ENCODE results near the gene ROBO3.

Gene ROBO3

DNA sequence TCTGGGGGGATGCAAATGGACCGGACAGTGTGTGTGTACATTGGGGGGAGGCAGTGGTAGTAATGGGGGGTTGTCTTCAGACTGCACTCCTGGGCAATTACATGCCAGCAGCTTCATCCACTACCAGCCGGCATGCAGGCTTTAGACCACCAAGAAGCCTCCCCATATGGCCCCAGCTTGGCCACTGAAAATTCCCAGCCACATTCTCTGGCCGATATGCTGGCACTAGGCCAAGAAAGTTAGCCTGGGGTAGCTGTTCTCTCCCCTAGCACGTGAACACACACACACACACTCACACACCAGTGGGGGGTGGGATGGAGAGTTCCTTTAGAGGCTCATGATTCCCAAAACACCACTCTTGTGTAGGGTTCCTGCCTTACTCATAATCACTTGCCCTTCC, 3.6 kb upstream of the ROBO3 start (continued):
- TF ChIP-seq, protein P1, sequence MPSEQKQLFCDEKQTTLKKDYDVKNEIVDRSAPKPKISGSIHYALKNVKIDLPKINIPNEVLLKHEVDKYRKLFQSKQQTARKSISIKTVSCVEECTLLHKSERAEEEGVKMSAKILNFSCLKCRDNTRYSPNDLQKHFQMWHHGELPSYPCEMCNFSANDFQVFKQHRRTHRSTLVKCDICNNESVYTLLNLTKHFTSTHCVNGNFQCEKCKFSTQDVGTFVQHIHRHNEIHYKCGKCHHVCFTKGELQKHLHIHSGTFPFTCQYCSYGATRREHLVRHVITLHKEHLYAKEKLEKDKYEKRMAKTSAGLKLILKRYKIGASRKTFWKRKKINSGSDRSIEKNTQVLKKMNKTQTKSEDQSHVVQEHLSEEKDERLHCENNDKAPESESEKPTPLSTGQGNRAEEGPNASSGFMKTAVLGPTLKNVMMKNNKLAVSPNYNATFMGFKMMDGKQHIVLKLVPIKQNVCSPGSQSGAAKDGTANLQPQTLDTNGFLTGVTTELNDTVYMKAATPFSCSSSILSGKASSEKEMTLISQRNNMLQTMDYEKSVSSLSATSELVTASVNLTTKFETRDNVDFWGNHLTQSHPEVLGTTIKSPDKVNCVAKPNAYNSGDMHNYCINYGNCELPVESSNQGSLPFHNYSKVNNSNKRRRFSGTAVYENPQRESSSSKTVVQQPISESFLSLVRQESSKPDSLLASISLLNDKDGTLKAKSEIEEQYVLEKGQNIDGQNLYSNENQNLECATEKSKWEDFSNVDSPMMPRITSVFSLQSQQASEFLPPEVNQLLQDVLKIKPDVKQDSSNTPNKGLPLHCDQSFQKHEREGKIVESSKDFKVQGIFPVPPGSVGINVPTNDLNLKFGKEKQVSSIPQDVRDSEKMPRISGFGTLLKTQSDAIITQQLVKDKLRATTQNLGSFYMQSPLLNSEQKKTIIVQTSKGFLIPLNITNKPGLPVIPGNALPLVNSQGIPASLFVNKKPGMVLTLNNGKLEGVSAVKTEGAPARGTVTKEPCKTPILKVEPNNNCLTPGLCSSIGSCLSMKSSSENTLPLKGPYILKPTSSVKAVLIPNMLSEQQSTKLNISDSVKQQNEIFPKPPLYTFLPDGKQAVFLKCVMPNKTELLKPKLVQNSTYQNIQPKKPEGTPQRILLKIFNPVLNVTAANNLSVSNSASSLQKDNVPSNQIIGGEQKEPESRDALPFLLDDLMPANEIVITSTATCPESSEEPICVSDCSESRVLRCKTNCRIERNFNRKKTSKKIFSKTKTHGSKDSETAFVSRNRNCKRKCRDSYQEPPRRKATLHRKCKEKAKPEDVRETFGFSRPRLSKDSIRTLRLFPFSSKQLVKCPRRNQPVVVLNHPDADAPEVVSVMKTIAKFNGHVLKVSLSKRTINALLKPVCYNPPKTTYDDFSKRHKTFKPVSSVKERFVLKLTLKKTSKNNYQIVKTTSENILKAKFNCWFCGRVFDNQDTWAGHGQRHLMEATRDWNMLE (tag by site-specific recombination; conservative IDR thresholded peaks at IDR 0.05; ENCODE audit: low read depth), result no peak
- TF ChIP-seq ZNF324 (tag by site-specific recombination; IDR thresholded peaks at IDR 0.05) (no peak), ZNF626 (tag by site-specific recombination; IDR thresholded peaks at IDR 0.05) (no peak), ZNF843 (tag by site-specific recombination; IDR thresholded peaks at IDR 0.05) (no peak), ZNF560 (tag by site-specific recombination; IDR thresholded peaks at IDR 0.05; ENCODE audit: borderline replicate concordance) (no peak), ZNF76 (tag by site-specific recombination; IDR thresholded peaks at IDR 0.05; ENCODE audit: borderline replicate concordance, low read depth) (no peak), ZNF473 (tag by site-specific recombination; IDR thresholded peaks at IDR 0.05) (no peak), TCF7L2 (IDR thresholded peaks at IDR 0.05; ENCODE audit: borderline replicate concordance, low read depth, low read length) (no peak), ZSCAN30 (tag by site-specific recombination; IDR thresholded peaks at IDR 0.05) (no peak), REPIN1 (tag by site-specific recombination; IDR thresholded peaks at IDR 0.05; ENCODE audit: low read depth) (no peak), ZNF785 (tag by site-specific recombination; IDR thresholded peaks at IDR 0.05) (no peak), ZBTB7A (tag by site-specific recombination; IDR thresholded peaks at IDR 0.05; ENCODE audit: low read depth) (no peak), ZFHX2 (tag by site-specific recombination; conservative IDR thresholded peaks at IDR 0.05) (no peak), MEIS1 (CRISPR knock-in tag; IDR thresholded peaks at IDR 0.05; ENCODE audit: borderline replicate concordance) (no peak), GLIS1 (tag by site-specific recombination; IDR thresholded peaks at IDR 0.05) (peak; percentile 46; the same call in 1 of the 2 replicates)
- TF ChIP-seq, protein P2, sequence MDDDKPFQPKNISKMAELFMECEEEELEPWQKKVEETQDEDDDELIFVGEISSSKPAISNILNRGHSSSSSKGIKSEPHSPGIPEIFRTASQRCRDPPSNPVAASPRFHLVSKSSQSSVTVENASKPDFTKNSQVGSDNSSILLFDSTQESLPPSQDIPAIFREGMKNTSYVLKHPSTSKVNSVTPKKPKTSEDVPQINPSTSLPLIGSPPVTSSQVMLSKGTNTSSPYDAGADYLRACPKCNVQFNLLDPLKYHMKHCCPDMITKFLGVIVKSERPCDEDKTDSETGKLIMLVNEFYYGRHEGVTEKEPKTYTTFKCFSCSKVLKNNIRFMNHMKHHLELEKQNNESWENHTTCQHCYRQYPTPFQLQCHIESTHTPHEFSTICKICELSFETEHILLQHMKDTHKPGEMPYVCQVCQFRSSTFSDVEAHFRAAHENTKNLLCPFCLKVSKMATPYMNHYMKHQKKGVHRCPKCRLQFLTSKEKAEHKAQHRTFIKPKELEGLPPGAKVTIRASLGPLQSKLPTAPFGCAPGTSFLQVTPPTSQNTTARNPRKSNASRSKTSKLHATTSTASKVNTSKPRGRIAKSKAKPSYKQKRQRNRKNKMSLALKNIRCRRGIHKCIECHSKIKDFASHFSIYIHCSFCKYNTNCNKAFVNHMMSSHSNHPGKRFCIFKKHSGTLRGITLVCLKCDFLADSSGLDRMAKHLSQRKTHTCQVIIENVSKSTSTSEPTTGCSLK (tag by site-specific recombination; IDR thresholded peaks at IDR 0.05), result no peak
- TF ChIP-seq, protein P3, sequence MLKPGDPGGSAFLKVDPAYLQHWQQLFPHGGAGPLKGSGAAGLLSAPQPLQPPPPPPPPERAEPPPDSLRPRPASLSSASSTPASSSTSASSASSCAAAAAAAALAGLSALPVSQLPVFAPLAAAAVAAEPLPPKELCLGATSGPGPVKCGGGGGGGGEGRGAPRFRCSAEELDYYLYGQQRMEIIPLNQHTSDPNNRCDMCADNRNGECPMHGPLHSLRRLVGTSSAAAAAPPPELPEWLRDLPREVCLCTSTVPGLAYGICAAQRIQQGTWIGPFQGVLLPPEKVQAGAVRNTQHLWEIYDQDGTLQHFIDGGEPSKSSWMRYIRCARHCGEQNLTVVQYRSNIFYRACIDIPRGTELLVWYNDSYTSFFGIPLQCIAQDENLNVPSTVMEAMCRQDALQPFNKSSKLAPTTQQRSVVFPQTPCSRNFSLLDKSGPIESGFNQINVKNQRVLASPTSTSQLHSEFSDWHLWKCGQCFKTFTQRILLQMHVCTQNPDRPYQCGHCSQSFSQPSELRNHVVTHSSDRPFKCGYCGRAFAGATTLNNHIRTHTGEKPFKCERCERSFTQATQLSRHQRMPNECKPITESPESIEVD (tag by site-specific recombination; IDR thresholded peaks at IDR 0.05), result no peak
- TF ChIP-seq, protein P4, sequence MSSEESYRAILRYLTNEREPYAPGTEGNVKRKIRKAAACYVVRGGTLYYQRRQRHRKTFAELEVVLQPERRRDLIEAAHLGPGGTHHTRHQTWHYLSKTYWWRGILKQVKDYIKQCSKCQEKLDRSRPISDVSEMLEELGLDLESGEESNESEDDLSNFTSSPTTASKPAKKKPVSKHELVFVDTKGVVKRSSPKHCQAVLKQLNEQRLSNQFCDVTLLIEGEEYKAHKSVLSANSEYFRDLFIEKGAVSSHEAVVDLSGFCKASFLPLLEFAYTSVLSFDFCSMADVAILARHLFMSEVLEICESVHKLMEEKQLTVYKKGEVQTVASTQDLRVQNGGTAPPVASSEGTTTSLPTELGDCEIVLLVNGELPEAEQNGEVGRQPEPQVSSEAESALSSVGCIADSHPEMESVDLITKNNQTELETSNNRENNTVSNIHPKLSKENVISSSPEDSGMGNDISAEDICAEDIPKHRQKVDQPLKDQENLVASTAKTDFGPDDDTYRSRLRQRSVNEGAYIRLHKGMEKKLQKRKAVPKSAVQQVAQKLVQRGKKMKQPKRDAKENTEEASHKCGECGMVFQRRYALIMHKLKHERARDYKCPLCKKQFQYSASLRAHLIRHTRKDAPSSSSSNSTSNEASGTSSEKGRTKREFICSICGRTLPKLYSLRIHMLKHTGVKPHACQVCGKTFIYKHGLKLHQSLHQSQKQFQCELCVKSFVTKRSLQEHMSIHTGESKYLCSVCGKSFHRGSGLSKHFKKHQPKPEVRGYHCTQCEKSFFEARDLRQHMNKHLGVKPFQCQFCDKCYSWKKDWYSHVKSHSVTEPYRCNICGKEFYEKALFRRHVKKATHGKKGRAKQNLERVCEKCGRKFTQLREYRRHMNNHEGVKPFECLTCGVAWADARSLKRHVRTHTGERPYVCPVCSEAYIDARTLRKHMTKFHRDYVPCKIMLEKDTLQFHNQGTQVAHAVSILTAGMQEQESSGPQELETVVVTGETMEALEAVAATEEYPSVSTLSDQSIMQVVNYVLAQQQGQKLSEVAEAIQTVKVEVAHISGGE (tag by site-specific recombination; conservative IDR thresholded peaks at IDR 0.05; ENCODE audit: low read depth), result no peak
- TF ChIP-seq, protein P5, sequence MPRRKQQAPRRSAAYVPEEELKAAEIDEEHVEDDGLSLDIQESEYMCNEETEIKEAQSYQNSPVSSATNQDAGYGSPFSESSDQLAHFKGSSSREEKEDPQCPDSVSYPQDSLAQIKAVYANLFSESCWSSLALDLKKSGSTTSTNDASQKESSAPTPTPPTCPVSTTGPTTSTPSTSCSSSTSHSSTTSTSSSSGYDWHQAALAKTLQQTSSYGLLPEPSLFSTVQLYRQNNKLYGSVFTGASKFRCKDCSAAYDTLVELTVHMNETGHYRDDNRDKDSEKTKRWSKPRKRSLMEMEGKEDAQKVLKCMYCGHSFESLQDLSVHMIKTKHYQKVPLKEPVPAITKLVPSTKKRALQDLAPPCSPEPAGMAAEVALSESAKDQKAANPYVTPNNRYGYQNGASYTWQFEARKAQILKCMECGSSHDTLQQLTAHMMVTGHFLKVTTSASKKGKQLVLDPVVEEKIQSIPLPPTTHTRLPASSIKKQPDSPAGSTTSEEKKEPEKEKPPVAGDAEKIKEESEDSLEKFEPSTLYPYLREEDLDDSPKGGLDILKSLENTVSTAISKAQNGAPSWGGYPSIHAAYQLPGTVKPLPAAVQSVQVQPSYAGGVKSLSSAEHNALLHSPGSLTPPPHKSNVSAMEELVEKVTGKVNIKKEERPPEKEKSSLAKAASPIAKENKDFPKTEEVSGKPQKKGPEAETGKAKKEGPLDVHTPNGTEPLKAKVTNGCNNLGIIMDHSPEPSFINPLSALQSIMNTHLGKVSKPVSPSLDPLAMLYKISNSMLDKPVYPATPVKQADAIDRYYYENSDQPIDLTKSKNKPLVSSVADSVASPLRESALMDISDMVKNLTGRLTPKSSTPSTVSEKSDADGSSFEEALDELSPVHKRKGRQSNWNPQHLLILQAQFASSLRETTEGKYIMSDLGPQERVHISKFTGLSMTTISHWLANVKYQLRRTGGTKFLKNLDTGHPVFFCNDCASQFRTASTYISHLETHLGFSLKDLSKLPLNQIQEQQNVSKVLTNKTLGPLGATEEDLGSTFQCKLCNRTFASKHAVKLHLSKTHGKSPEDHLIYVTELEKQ (tag by site-specific recombination; IDR thresholded peaks at IDR 0.05; ENCODE audit: borderline replicate concordance), result no peak
- TF ChIP-seq, protein P6, sequence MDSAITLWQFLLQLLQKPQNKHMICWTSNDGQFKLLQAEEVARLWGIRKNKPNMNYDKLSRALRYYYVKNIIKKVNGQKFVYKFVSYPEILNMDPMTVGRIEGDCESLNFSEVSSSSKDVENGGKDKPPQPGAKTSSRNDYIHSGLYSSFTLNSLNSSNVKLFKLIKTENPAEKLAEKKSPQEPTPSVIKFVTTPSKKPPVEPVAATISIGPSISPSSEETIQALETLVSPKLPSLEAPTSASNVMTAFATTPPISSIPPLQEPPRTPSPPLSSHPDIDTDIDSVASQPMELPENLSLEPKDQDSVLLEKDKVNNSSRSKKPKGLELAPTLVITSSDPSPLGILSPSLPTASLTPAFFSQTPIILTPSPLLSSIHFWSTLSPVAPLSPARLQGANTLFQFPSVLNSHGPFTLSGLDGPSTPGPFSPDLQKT (IDR thresholded peaks at IDR 0.05; ENCODE audit: borderline replicate concordance, low read depth, low read length), result no peak
- TF ChIP-seq, protein P7, sequence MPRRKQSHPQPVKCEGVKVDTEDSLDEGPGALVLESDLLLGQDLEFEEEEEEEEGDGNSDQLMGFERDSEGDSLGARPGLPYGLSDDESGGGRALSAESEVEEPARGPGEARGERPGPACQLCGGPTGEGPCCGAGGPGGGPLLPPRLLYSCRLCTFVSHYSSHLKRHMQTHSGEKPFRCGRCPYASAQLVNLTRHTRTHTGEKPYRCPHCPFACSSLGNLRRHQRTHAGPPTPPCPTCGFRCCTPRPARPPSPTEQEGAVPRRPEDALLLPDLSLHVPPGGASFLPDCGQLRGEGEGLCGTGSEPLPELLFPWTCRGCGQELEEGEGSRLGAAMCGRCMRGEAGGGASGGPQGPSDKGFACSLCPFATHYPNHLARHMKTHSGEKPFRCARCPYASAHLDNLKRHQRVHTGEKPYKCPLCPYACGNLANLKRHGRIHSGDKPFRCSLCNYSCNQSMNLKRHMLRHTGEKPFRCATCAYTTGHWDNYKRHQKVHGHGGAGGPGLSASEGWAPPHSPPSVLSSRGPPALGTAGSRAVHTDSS (tag by site-specific recombination; IDR thresholded peaks at IDR 0.05), result no peak
